Peyer's patch (tissue), 4 donors: ENCODE results near the gene NBDY. TPM values are rescaled to one million over a fixed set of nuclear protein-coding genes. Genes with fewer than 3 reads are reported as not detected.

Experiments
- DNase-seq, 3 donors: peaks; one replicate each; pipeline ENCODE4 v3.0.0-alpha.2; 2017 to 2019
- H3K27ac ChIP-seq, 4 donors: fragments of 200-600 bp; sonication (generic); one replicate each; pipeline ENCODE4 v1.5.1; 2016 to 2019
- H3K27me3 ChIP-seq, 2 donors: fragments of 200-600 bp; sonication (generic); one replicate each; pipeline ENCODE4 v1.5.1; 2019
- H3K36me3 ChIP-seq, 3 donors: fragments of 200-600 bp; sonication (generic); one replicate each; pipeline ENCODE4 v1.5.1; 2016 to 2019
- H3K4me1 ChIP-seq, 4 donors: fragments of 200-600 bp; sonication (generic); one replicate each; pipeline ENCODE4 v1.5.1; 2016 to 2019
- H3K4me3 ChIP-seq, 4 donors: fragments of 200-600 bp; sonication (generic); 1 replicate in 3 of 4; 2 replicates in 1 of 4; pipeline ENCODE4 v1.5.1; 2016 to 2019; ENCODE audit warnings: mild to moderate bottlenecking in 1 of 4
- H3K9me3 ChIP-seq, 4 donors: fragments of 200-600 bp; sonication (generic); one replicate each; pipeline ENCODE4 v1.5.1; 2016 to 2019; ENCODE audit warnings: mild to moderate bottlenecking in 1 of 4
- CTCF ChIP-seq, 6 experiments: fragments of 450-650 bp in 4 of 6; fragments of 200-600 bp in 2 of 6; sonication (generic) in 1 of 6; IDR thresholded peaks; one replicate each; pipeline ENCODE4 v1.5.1; 2017 to 2019; ENCODE audit warnings: antibody characterized with exemption in 6 of 6, mild to moderate bottlenecking in 3 of 6, moderate library complexity in 1 of 6
- POLR2A ChIP-seq, 2 donors: fragments of 450-650 bp; IDR thresholded peaks; one replicate each; pipeline ENCODE4 v1.5.1; 2017; ENCODE audit warnings: antibody characterized with exemption in 2 of 2, mild to moderate bottlenecking in 2 of 2, moderate library complexity in 2 of 2
- total RNA-seq, 4 donors: library from RNA; depleted of rRNA; stranded (reverse); fragments of >200 nt; gene quantifications; one replicate each; pipeline ENCODE4 v1.1.0, GENCODE V29; 2016

Gene NBDY
- total RNA-seq, 4 donors from 2014 or later, result 9.1 to 14.0 (median 12.7) TPM

- no peaks in the 10 kb centered on the region for H3K9me3 ChIP-seq
- H3K4me3 ChIP-seq, result no peak overlapping the region
Observed at GRCh38 chrX:56733459-56734046, 4.5 kb downstream of the NBDY start.

GRCh38 chrX:56736219-56736618 is 7.2 kb downstream of the NBDY start:
- Histone ChIP-seq H3K27me3 (no peaks in the 10 kb centered on the region), H3K27ac (no peak overlapping the region), H3K36me3 (no peaks in the 10 kb centered on the region), H3K9me3 (no peaks in the 10 kb centered on the region), H3K4me3 (no peak overlapping the region), H3K4me1 (no peaks in the 10 kb centered on the region)
- TF ChIP-seq CTCF (IDR thresholded peaks at IDR 0.05) (no peak), POLR2A (IDR thresholded peaks at IDR 0.05) (no peak)
- no peak for DNase-seq

More at GRCh38 chrX:56733459-56734046, 4.5 kb downstream of the NBDY start:
- DNase-seq, result peak in 2 of 3 donors; percentile 70 to 92
- no peaks in the 10 kb centered on the region for H3K27me3 ChIP-seq
- no peaks in the 10 kb centered on the region for H3K36me3 ChIP-seq
- no peaks in the 10 kb centered on the region for H3K4me1 ChIP-seq
- H3K27ac ChIP-seq, result no peak overlapping the region
- TF ChIP-seq CTCF (IDR thresholded peaks at IDR 0.05), result peak; percentile 35 to 71 (median 54)
- TF ChIP-seq POLR2A (IDR thresholded peaks at IDR 0.05), result no peak

GRCh38 chrX:56738670-56739069 is 9.6 kb downstream of the NBDY start:
- no peak overlapping the region for H3K27ac ChIP-seq
- H3K36me3 ChIP-seq, result no peaks in the 10 kb centered on the region
- no peaks in the 10 kb centered on the region for H3K9me3 ChIP-seq
- DNase-seq, result no peak
- H3K27me3 ChIP-seq, result no peaks in the 10 kb centered on the region
- TF ChIP-seq CTCF (IDR thresholded peaks at IDR 0.05) (no peak), POLR2A (IDR thresholded peaks at IDR 0.05) (no peak)
- no peaks in the 10 kb centered on the region for H3K4me1 ChIP-seq
- no peak overlapping the region for H3K4me3 ChIP-seq

GRCh38 chrX:56744996-56745395 is 16.0 kb downstream of the NBDY start:
- no peaks in the 10 kb centered on the region for H3K9me3 ChIP-seq
- H3K36me3 ChIP-seq, result no peaks in the 10 kb centered on the region
- H3K27ac ChIP-seq, result no peak overlapping the region
- no peaks in the 10 kb centered on the region for H3K4me1 ChIP-seq
- no peak overlapping the region for H3K4me3 ChIP-seq
- no peaks in the 10 kb centered on the region for H3K27me3 ChIP-seq
- TF ChIP-seq CTCF (IDR thresholded peaks at IDR 0.05) (no peak), POLR2A (IDR thresholded peaks at IDR 0.05) (no peak)
- DNase-seq, result no peak

GRCh38 chrX:56746996-56747395 is 18.0 kb downstream of the NBDY start:
- H3K9me3 ChIP-seq, result no peaks in the 10 kb centered on the region
- no peaks in the 10 kb centered on the region for H3K27me3 ChIP-seq
- H3K4me3 ChIP-seq, result no peak overlapping the region
- H3K4me1 ChIP-seq, result no peaks in the 10 kb centered on the region
- DNase-seq, result no peak
- no peaks in the 10 kb centered on the region for H3K36me3 ChIP-seq
- TF ChIP-seq POLR2A (IDR thresholded peaks at IDR 0.05) (no peak), CTCF (IDR thresholded peaks at IDR 0.05) (no peak)
- H3K27ac ChIP-seq, result no peak overlapping the region

GRCh38 chrX:56751071-56751470 is 22.0 kb downstream of the NBDY start:
- Histone ChIP-seq H3K36me3 (no peaks in the 10 kb centered on the region), H3K27me3 (no peaks in the 10 kb centered on the region), H3K4me1 (no peaks in the 10 kb centered on the region), H3K27ac (no peak overlapping the region), H3K4me3 (no peak overlapping the region), H3K9me3 (no peaks in the 10 kb centered on the region)
- TF ChIP-seq CTCF (IDR thresholded peaks at IDR 0.05) (no peak), POLR2A (IDR thresholded peaks at IDR 0.05) (no peak)
- no peak for DNase-seq
